Measurements from ENCODE around the gene LATS1. TPM values are rescaled to one million over a fixed set of nuclear protein-coding genes. Genes with fewer than 3 reads are reported as not detected.

LATS1 gene
- total and polyA plus RNA-seq, 4 donors, result 2.7 to 9.2 (median 5.5) TPM

DNA sequence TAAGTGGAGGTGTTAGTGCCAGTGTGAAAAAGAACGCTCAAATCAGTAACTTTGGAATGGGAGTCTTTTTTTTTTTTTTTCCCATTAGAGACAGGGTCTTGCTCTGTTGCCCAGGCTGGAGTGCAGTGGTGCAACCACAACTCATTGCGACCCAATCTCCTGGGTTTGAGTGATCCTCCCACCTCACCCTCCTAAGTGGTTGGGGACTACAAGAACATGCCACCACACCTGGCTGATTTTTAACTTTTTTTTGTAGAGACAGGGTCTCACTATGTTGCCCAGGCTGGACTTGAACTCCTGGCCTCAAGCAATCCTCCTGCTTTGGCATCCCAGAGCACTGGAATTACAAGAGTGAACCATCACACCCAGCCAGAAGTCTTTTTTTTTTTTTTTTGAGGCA lies 19.7 kb downstream of the LATS1 start:
- Histone ChIP-seq H3K36me3 (ENCODE audit: control insufficient read depth in 4 of 4, insufficient read depth in 3 of 4, low read depth in 1 of 4, low read length in 3 of 4) (peaks cover 2 to 9% (median 4%) of the 10 kb centered on the region in 4 donors), H3K9ac (ENCODE audit: low read depth in 1 of 2, low read length in 2 of 2) (no peak overlapping the region), H3K9me3 (ENCODE audit: control insufficient read depth in 4 of 4, low read length in 3 of 4) (no peaks in the 10 kb centered on the region), H3K27me3 (ENCODE audit: control insufficient read depth in 4 of 4, insufficient read depth in 4 of 4, low read length in 3 of 4) (no peaks in the 10 kb centered on the region), H3K4me1 (ENCODE audit: control insufficient read depth in 4 of 4, insufficient read depth in 4 of 4, low read length in 3 of 4) (peaks cover 0 to 2% (median 0%) of the 10 kb centered on the region in 4 donors), H3K27ac (ENCODE audit: low read depth in 1 of 2, low read length in 2 of 2) (no peak overlapping the region), H3K4me3 (ENCODE audit: low read depth in 1 of 3, low read length in 3 of 3) (no peak overlapping the region)
- TF ChIP-seq YY1 (IDR thresholded peaks at IDR 0.05) (no peak), EGR1 (IDR thresholded peaks at IDR 0.05; ENCODE audit: low read depth in 2 of 2) (no peak), NR2F2 (IDR thresholded peaks at IDR 0.05) (no peak), TAF1 (conservative IDR thresholded peaks at IDR 0.05) (no peak), JUND (IDR thresholded peaks at IDR 0.05) (no peak), ATF3 (IDR thresholded peaks at IDR 0.05) (no peak), MAX (IDR thresholded peaks at IDR 0.05) (no peak), RXRA (IDR thresholded peaks at IDR 0.05) (no peak), RAD21 (IDR thresholded peaks at IDR 0.05) (no peak), FOXA1 (IDR thresholded peaks at IDR 0.05) (no peak), GABPA (IDR thresholded peaks at IDR 0.05 in 1 of 2, conservative IDR thresholded peaks at IDR 0.05 in 1 of 2) (no peak), FOXA2 (IDR thresholded peaks at IDR 0.05) (no peak), HNF4A (conservative IDR thresholded peaks at IDR 0.05) (no peak), SP1 (IDR thresholded peaks at IDR 0.05) (no peak), CTCF (IDR thresholded peaks at IDR 0.05; ENCODE audit: low read depth, low read length, missing input control) (no peak), HNF4G (IDR thresholded peaks at IDR 0.05) (no peak)
- TF ChIP-seq, protein P1, sequence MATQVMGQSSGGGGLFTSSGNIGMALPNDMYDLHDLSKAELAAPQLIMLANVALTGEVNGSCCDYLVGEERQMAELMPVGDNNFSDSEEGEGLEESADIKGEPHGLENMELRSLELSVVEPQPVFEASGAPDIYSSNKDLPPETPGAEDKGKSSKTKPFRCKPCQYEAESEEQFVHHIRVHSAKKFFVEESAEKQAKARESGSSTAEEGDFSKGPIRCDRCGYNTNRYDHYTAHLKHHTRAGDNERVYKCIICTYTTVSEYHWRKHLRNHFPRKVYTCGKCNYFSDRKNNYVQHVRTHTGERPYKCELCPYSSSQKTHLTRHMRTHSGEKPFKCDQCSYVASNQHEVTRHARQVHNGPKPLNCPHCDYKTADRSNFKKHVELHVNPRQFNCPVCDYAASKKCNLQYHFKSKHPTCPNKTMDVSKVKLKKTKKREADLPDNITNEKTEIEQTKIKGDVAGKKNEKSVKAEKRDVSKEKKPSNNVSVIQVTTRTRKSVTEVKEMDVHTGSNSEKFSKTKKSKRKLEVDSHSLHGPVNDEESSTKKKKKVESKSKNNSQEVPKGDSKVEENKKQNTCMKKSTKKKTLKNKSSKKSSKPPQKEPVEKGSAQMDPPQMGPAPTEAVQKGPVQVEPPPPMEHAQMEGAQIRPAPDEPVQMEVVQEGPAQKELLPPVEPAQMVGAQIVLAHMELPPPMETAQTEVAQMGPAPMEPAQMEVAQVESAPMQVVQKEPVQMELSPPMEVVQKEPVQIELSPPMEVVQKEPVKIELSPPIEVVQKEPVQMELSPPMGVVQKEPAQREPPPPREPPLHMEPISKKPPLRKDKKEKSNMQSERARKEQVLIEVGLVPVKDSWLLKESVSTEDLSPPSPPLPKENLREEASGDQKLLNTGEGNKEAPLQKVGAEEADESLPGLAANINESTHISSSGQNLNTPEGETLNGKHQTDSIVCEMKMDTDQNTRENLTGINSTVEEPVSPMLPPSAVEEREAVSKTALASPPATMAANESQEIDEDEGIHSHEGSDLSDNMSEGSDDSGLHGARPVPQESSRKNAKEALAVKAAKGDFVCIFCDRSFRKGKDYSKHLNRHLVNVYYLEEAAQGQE (IDR thresholded peaks at IDR 0.05), result no peak
- TF ChIP-seq, protein P2, sequence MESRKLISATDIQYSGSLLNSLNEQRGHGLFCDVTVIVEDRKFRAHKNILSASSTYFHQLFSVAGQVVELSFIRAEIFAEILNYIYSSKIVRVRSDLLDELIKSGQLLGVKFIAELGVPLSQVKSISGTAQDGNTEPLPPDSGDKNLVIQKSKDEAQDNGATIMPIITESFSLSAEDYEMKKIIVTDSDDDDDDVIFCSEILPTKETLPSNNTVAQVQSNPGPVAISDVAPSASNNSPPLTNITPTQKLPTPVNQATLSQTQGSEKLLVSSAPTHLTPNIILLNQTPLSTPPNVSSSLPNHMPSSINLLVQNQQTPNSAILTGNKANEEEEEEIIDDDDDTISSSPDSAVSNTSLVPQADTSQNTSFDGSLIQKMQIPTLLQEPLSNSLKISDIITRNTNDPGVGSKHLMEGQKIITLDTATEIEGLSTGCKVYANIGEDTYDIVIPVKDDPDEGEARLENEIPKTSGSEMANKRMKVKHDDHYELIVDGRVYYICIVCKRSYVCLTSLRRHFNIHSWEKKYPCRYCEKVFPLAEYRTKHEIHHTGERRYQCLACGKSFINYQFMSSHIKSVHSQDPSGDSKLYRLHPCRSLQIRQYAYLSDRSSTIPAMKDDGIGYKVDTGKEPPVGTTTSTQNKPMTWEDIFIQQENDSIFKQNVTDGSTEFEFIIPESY (IDR thresholded peaks at IDR 0.05), result no peak
- DNase-seq (ENCODE audit: low spot score), result no peak
- 98% methylated on average over 2 of the region's 2 CpGs for WGBS
